HFF-Myc (cell line): ENCODE measurements around the gene CTAGE4.
"Not testable (repeated sequence)": the region's sequence is repeated elsewhere in the genome, so short reads cannot be mapped to it uniquely, and the experiment has no call there.

Experiments
- DNase-seq: peaks from one replicate; pipeline ENCODE4 v3.0.0-alpha.2; 2011; ENCODE audit warnings: low read depth; ENCODE audit errors: extremely low read depth
- H3K4me3 ChIP-seq: replicated peaks from 2 replicates; pipeline ENCODE4 v1.5.1; 2011; ENCODE audit warnings: low read depth, mild to moderate bottlenecking, control low read depth, low read length

CTAGE4 gene

GRCh38 chr7:144217200-144217599 is 33.9 kb downstream of the CTAGE4 start:
- not testable (repeated sequence) for H3K4me3 ChIP-seq, DNase-seq

GRCh38 chr7:144218581-144218980 is 35.3 kb downstream of the CTAGE4 start:
- not testable (repeated sequence) for DNase-seq, H3K4me3 ChIP-seq

- not testable (repeated sequence) for DNase-seq, H3K4me3 ChIP-seq
Observed at GRCh38 chr7:144219149-144219548, 35.9 kb downstream of the CTAGE4 start.

- H3K4me3 ChIP-seq, DNase-seq: not testable (repeated sequence)
Observed at GRCh38 chr7:144220531-144220930, 37.3 kb downstream of the CTAGE4 start.

GRCh38 chr7:144223675-144224074 is 40.4 kb downstream of the CTAGE4 start:
- DNase-seq, H3K4me3 ChIP-seq: not testable (repeated sequence)

GRCh38 chr7:144226866-144227265 is 43.6 kb downstream of the CTAGE4 start:
- DNase-seq, H3K4me3 ChIP-seq: not testable (repeated sequence)

- not testable (repeated sequence) for DNase-seq, H3K4me3 ChIP-seq
Observed at GRCh38 chr7:144228810-144229209, 45.5 kb downstream of the CTAGE4 start.

GRCh38 chr7:144231027-144231426 is 47.8 kb downstream of the CTAGE4 start:
- DNase-seq, H3K4me3 ChIP-seq: not testable (repeated sequence)

GRCh38 chr7:144233039-144233438 is 49.8 kb downstream of the CTAGE4 start:
- H3K4me3 ChIP-seq, DNase-seq: not testable (repeated sequence)
